MM.1S (cell line): Measurements from ENCODE around the gene MRAS.

ENCODE experiments used
- EZH2 ChIP-seq: fragments of 300-600 bp; sonication (generic); optimal IDR thresholded peaks from 2 replicates; pipeline ENCODE3; 2017; ENCODE audit warnings: low read depth, mild to moderate bottlenecking, antibody characterized with exemption, low read length, mixed read lengths
- EZH2phosphoT487 ChIP-seq: fragments of 300-600 bp; sonication (generic); IDR thresholded peaks from 2 replicates; pipeline ENCODE4 v1.6.1; 2018; ENCODE audit warnings: antibody characterized with exemption, low read length
- TF ChIP-seq, protein P1 (sequence below): fragments of 300-600 bp; sonication (generic); IDR thresholded peaks from 2 replicates; pipeline ENCODE4 v1.5.1; 2016; ENCODE audit warnings: antibody characterized with exemption, low read length, mixed read lengths

DNA sequence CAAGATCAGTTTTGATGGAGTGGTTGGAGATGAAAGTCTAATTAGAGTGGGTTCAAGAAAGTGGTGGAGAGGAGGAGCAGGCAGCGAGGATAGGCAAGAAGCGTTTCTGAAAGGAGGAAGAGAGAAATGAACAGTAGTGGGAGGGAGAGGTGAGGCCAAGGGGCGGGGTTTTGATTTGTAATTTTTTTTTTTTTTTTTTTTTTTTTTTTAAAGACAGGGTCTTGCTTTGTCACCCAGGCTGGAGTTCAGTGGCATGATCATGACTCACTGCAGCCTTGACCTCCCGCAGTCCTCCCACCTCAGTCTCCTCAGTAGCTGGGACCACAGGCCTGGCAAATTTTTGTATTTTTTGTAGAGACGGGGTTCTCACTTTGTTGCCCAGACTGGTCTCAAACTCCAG lies 36.6 kb downstream of the MRAS start:
- TF ChIP-seq, protein P1, sequence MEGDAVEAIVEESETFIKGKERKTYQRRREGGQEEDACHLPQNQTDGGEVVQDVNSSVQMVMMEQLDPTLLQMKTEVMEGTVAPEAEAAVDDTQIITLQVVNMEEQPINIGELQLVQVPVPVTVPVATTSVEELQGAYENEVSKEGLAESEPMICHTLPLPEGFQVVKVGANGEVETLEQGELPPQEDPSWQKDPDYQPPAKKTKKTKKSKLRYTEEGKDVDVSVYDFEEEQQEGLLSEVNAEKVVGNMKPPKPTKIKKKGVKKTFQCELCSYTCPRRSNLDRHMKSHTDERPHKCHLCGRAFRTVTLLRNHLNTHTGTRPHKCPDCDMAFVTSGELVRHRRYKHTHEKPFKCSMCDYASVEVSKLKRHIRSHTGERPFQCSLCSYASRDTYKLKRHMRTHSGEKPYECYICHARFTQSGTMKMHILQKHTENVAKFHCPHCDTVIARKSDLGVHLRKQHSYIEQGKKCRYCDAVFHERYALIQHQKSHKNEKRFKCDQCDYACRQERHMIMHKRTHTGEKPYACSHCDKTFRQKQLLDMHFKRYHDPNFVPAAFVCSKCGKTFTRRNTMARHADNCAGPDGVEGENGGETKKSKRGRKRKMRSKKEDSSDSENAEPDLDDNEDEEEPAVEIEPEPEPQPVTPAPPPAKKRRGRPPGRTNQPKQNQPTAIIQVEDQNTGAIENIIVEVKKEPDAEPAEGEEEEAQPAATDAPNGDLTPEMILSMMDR, result no peak
- TF ChIP-seq EZH2, result no peak
- no peak for TF ChIP-seq EZH2phosphoT487
